Measurements from ENCODE around the gene STARD7. TPM values are rescaled to one million over a fixed set of nuclear protein-coding genes. Genes with fewer than 3 reads are reported as not detected.

The STARD7 gene
- total and polyA plus RNA-seq, 10 of the 15 experiments (the other 5 are each of a cell fraction or from before 2014, with no cell fraction given), result 85.4 to 237 (median 153) TPM

GRCh38 chr2:96251721-96252292, 43.2 kb upstream of the STARD7 start:
- 73% methylated on average over 6 of the region's 6 CpGs for WGBS (ENCODE audit: insufficient coverage, insufficient replicate concordance, low lambda C conversion rate, missing lambda C conversion rate)
- no peaks in the 10 kb centered on the region for H3K9me3 ChIP-seq (replicated peaks; ENCODE audit: control insufficient read depth, insufficient read depth, low read length)
- SMC1A ChIA-PET (ENCODE audit: uncharacterized antibody, unreplicated experiment), result interaction anchor here (1.7 kb wide), 1 partner anchor 9 kb away, joined by 5 read pairs; no protein-coding TSS in a partner anchor
- peak; percentile 52 for ATAC-seq
- H4K20me1 ChIP-seq (ENCODE audit: control insufficient read depth, insufficient read depth), result no peaks in the 10 kb centered on the region
- TF ChIP-seq ATF3 (IDR thresholded peaks at IDR 0.05; ENCODE audit: borderline replicate concordance, extremely low read depth, low read depth, low read length) (no peak), HDGF (IDR thresholded peaks at IDR 0.05) (no peak), IKZF1 (conservative IDR thresholded peaks at IDR 0.05) (no peak), SP1 (IDR thresholded peaks at IDR 0.05; ENCODE audit: low read depth, low read length) (peak; percentile 27), MEF2B (IDR thresholded peaks at IDR 0.05; ENCODE audit: partially characterized antibody, poor library complexity, severe bottlenecking) (no peak)
- intact Hi-C loops (cut with micrococcal nuclease; ENCODE audit: unreplicated experiment) (no loop called here), in situ Hi-C loops (cut with MboI) (loop anchor here (25.0 kb wide), 1 partner anchor 240 kb away; no protein-coding TSS in a partner anchor)
- H3K4me2 ChIP-seq (ENCODE audit: control insufficient read depth, insufficient read depth), result no peak overlapping the region
- peaks cover 28 to 29% of the 10 kb centered on the region in 2 experiments for H3K36me3 ChIP-seq (ENCODE audit: control insufficient read depth in 2 of 2, insufficient read depth in 2 of 2, low read length in 1 of 2)
- H3K27ac ChIP-seq (ENCODE audit: control insufficient read depth, insufficient read depth), result no peak overlapping the region
- no peaks in the 10 kb centered on the region for H3K27me3 ChIP-seq (replicated peaks in 1 of 2; ENCODE audit: control insufficient read depth in 2 of 2, insufficient read depth in 2 of 2, low read length in 1 of 2)
- H3K9ac ChIP-seq (ENCODE audit: control insufficient read depth, insufficient read depth, low read length), result no peak overlapping the region
- no peak overlapping the region for H3K4me3 ChIP-seq
- RAD21 ChIA-PET (ENCODE audit: unreplicated experiment), result interaction anchor here (1.3 kb wide), 1 partner anchor 18 kb away, joined by 5 read pairs; no protein-coding TSS in a partner anchor
- CTCF ChIA-PET, result no interaction called here
- peak; percentile 35 for FAIRE-seq
- POLR2A ChIA-PET, result interaction anchor here (1.2 kb wide), 1 partner anchor 50 kb away, joined by 3 read pairs; no protein-coding TSS in a partner anchor
- H3K4me1 ChIP-seq (ENCODE audit: control insufficient read depth, insufficient read depth, low read length), result peaks cover 3% of the 10 kb centered on the region
- H3K79me2 ChIP-seq (ENCODE audit: control insufficient read depth, insufficient read depth, low read length), result peaks cover under 1% of the 10 kb centered on the region; the same call in 1 of the 2 replicates
- TSS peak; percentile 8 for BruUV-seq (replicated peaks)
- DNase-seq (ENCODE audit: low read depth, low spot score), result no peak
- H2AFZ ChIP-seq (ENCODE audit: control insufficient read depth, low read depth, low read length), result no peak overlapping the region

- TF ChIP-seq ASH2L (IDR thresholded peaks at IDR 0.05; ENCODE audit: borderline replicate concordance, low read depth) (no peak), RAD21 (IDR thresholded peaks at IDR 0.05; ENCODE audit: insufficient read depth, low read depth, low read length) (no peak)
- TF ChIP-seq, protein P1, sequence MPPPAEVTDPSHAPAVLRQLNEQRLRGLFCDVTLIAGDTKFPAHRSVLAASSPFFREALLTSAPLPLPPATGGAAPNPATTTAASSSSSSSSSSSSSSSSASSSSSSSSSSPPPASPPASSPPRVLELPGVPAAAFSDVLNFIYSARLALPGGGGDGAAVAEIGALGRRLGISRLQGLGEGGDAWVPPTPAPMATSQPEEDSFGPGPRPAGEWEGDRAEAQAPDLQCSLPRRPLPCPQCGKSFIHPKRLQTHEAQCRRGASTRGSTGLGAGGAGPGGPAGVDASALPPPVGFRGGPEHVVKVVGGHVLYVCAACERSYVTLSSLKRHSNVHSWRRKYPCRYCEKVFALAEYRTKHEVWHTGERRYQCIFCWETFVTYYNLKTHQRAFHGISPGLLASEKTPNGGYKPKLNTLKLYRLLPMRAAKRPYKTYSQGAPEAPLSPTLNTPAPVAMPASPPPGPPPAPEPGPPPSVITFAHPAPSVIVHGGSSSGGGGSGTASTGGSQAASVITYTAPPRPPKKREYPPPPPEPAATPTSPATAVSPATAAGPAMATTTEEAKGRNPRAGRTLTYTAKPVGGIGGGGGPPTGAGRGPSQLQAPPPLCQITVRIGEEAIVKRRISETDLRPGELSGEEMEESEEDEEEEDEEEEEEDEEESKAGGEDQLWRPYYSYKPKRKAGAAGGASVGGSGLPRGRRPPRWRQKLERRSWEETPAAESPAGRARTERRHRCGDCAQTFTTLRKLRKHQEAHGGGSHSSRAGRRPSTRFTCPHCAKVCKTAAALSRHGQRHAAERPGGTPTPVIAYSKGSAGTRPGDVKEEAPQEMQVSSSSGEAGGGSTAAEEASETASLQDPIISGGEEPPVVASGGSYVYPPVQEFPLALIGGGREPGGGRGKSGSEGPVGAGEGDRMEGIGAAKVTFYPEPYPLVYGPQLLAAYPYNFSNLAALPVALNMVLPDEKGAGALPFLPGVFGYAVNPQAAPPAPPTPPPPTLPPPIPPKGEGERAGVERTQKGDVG (CRISPR knock-in tag; IDR thresholded peaks at IDR 0.05), result no peak
- DNase-seq (ENCODE audit: low read depth, low spot score) (no peak), ATAC-seq (no peak), FAIRE-seq (no peak)
- Histone ChIP-seq H4K20me1 (ENCODE audit: control insufficient read depth, insufficient read depth) (no peaks in the 10 kb centered on the region), H3K79me2 (ENCODE audit: control insufficient read depth, insufficient read depth, low read length) (no peaks in the 10 kb centered on the region), H3K27ac (ENCODE audit: control insufficient read depth, insufficient read depth) (no peak overlapping the region), H3K9ac (ENCODE audit: control insufficient read depth, insufficient read depth, low read length) (no peak overlapping the region), H3K9me3 (replicated peaks; ENCODE audit: control insufficient read depth, insufficient read depth, low read length) (no peaks in the 10 kb centered on the region), H3K4me1 (ENCODE audit: control insufficient read depth, insufficient read depth, low read length) (peaks cover 9% of the 10 kb centered on the region), H2AFZ (ENCODE audit: control insufficient read depth, low read depth, low read length) (no peak overlapping the region), H3K4me3 (no peak overlapping the region), H3K27me3 (replicated peaks in 1 of 2; ENCODE audit: control insufficient read depth in 2 of 2, insufficient read depth in 2 of 2, low read length in 1 of 2) (no peaks in the 10 kb centered on the region), H3K36me3 (ENCODE audit: control insufficient read depth in 2 of 2, insufficient read depth in 2 of 2, low read length in 1 of 2) (peaks cover 28% of the 10 kb centered on the region in 2 experiments), H3K4me2 (ENCODE audit: control insufficient read depth, insufficient read depth) (no peak overlapping the region)
- CTCF ChIA-PET, result interaction anchor here (3.3 kb wide), 1 partner anchor 10 kb away, joined by 12 read pairs; no protein-coding TSS in a partner anchor
- in situ Hi-C loops (cut with MboI), result loop anchor here (25.0 kb wide), 1 partner anchor 238 kb away; no protein-coding TSS in a partner anchor
- BruUV-seq (replicated peaks), result no TSS peak
- POLR2A ChIA-PET, result interaction anchor here (1.0 kb wide), 1 partner anchor 13 kb away, joined by 3 read pairs; no protein-coding TSS in a partner anchor
- SMC1A ChIA-PET (ENCODE audit: uncharacterized antibody, unreplicated experiment), result interaction anchor here (1.0 to 1.4 kb wide), 3 partner anchors 10 to 15 kb away, joined by 3 to 4 read pairs (median 3); no protein-coding TSS in a partner anchor
- intact Hi-C loops (cut with micrococcal nuclease; ENCODE audit: unreplicated experiment), result no loop called here
- RAD21 ChIA-PET (ENCODE audit: unreplicated experiment), result no interaction called here
- WGBS (ENCODE audit: insufficient coverage, insufficient replicate concordance, low lambda C conversion rate, missing lambda C conversion rate), result 96% methylated on average over 6 of the region's 6 CpGs
Observed at GRCh38 chr2:96250188-96250587, 41.6 kb upstream of the STARD7 start.

All from GM12878 (cell line).